T47D (cell line): Measurements from ENCODE around the gene ZNF618.

Source experiments
- DNase-seq, 2 experiments: peaks; one replicate each; pipeline versions ENCODE4 v3.0.0 to v3.0.0-alpha.2; 2011 to 2012; ENCODE audit warnings: low read depth in 1 of 2, low spot score in 1 of 2
- JUND ChIP-seq: IDR thresholded peaks from 2 replicates; pipeline ENCODE4 v1.6.1; 2012; ENCODE audit warnings: low read depth
- in situ Hi-C: cut with HindIII; loops from 2 replicates; pipeline ENCODE4 v1.10.0; 2016; ENCODE audit warnings: low sequenced_read_pairs, low pct_unique_long_range_greater_than_20kb

ZNF618 gene

DNA sequence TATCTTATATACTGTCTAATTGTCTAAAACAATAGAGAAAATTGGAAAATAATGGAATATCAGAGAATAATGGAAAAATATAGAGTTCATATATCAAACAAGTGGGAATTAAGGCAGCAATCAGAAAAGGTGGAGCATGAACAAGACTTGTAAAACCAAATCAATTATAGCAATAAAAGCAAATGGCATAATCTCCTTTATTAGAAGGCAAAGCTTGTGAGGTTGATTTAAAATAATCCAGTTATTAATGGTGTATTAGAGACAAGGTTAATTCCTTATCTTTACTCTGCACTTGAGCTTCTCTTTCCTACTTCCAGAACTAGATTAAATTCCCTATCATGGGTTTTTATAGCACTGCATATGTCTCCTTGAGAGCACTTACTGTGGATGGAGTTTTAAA lies 137.9 kb downstream of the ZNF618 start:
- no peak for DNase-seq
- TF ChIP-seq JUND: no peak
- in situ Hi-C loops: no loop called here

DNA sequence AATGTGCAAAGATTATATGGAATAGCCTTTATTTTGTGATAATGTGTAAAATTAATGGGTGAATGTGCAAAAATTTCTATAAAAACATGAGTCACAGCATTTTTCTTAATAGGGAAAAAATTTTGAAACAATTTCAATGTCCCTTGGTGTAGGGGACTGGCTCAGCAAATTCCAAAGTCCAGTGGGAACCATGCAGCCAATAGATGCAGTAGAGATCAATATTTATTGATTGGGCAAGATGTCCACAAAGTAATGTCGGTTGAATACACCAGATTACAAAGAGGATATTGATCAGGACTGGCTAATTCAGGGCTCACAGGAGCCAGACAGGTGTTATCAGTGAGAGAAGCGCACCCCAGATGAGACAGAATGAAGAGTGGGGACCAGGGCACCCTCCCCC lies 139.5 kb downstream of the ZNF618 start:
- no peak for DNase-seq
- in situ Hi-C loops: no loop called here
- no peak for TF ChIP-seq JUND

DNA sequence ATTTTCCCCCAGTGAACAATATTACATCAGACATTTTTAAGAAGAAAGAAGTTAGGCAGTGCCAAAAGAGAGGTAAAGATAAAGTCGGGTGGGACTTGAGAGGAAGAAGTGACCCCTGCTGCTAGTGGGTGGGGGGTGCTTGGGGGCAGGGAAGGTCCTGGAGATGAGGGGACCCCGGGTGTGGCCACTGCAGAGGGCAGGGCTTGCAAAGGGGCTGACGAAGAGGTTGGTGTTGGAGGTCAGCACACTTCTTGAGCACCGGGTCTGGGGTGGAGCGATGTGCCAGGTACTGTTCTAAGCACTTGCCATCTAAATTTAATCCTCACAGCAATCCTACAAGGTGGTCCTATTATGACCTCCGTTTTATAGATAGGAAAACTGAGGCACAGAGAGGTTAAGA lies 140.0 kb downstream of the ZNF618 start:
- no peak for TF ChIP-seq JUND
- DNase-seq: no peak
- in situ Hi-C loops: no loop called here

- DNase-seq: no peak
- in situ Hi-C loops: no loop called here
- TF ChIP-seq JUND: no peak
Measured at GRCh38 chr9:114016629-114017423, 140.7 kb downstream of the ZNF618 start.

- DNase-seq: no peak
- TF ChIP-seq JUND: no peak
- in situ Hi-C loops: no loop called here
Measured at GRCh38 chr9:114017741-114018715, 141.9 kb downstream of the ZNF618 start.

DNA sequence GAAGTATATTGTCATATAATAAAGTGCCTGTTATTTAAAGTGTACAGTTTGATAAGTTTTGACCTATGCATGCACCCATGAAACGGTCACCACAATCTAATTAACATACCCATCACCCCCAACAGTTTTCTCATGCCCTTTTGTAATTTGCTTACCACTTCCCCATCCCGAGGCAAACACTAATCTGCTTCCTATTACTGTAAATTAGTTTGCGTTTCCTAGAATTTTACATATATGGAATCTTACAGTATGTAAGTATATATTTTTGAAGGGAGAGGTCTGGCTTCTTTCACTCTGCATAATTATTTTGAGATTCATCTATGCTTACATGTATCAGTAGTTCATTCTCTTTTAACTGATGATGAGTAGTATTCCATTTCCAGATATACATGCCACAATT lies 145.5 kb downstream of the ZNF618 start:
- TF ChIP-seq JUND: no peak
- in situ Hi-C loops: no loop called here
- no peak for DNase-seq

DNA sequence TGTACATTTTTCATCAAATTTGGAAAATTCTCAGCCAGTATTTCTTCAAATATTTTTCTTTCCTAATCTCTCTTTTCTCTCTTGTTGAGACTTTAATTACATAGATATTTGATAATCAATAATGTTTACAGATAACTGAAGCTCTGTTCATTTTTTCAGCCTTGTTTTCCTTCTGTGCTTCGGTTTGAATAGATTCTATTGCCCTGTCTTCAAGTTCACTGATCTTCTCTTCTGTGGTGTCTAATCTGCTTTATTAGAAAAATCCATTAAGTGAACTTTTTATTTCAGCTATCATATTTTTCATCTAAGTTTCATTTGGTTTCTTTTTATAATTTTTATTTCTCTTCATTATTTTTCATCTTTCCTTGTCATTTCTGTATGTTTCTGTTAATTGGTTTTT lies 147.9 kb downstream of the ZNF618 start:
- in situ Hi-C loops: no loop called here
- DNase-seq: no peak
- TF ChIP-seq JUND: no peak

GRCh38 chr9:114025196-114025753 lies 149.2 kb downstream of the ZNF618 start:
- in situ Hi-C loops: no loop called here
- no peak for TF ChIP-seq JUND
- no peak for DNase-seq

GRCh38 chr9:114025760-114026159 lies 149.7 kb downstream of the ZNF618 start:
- no peak for DNase-seq
- no peak for TF ChIP-seq JUND
- in situ Hi-C loops: no loop called here

GRCh38 chr9:114026335-114026734 lies 150.2 kb downstream of the ZNF618 start:
- in situ Hi-C loops: no loop called here
- DNase-seq: no peak
- TF ChIP-seq JUND: no peak

DNA sequence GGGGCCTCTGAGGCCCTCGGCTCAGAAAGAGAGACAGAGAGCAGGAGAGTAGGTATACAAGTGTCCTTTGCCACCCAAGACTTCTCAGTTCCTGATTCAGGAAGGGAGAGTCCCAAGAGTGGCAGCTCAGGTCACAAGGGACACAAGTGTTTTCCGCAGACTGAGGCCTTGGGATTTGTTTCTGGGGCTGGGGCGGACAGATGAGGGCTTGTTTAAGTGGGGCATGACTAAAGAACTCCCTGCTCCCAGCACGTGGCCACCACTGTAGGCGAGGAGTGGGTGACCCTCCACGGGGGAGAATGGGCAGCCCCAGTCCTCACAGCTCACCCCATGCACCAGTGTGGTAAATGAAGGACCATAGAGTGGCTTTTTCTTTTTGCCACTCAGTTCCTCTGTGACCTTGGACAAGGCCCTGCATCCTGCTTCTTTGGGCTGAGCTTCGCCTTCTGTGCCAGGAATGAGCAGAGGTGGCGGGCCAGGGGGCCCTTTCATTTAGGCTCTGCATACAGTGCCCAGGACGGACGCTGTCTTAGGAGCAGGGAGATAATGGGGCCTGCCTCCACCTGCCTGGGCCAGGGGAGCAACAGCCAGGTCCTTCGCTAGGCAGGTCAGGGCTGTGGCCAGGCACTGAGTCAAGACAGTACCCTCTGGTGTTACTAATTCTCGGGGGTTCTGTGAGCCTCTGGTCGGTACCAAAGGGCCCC lies 151.2 kb downstream of the ZNF618 start:
- TF ChIP-seq JUND: no peak
- DNase-seq: no peak
- in situ Hi-C loops: no loop called here

DNA sequence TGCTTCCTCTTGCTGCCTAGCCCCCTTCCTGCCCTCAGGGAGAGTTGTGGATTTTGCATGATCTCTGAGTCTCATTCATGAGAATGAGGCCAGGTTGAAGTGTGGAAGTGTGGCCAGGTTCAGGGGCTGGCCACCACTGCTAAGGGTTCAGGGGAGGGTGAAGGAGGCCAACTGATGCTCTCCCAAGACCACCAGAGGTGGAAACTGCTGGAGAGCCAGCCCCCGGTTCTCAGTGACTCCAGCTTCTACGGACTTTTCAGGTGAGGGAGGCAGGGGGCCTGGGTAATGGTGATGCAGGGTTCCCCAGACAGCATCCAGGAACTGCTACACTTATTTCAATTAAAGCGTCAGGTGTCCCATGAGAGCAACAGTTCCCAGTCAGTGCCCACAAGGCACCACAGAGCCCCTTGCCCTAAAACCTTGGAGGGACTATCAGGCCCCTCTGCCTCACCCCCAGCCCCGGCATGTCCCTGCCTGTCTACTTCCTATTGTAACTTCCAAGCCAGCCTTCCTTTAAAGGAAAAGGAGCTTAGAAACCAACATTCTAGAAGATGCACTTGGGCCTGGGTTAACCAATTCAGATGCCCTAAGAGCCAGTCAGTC lies 151.9 kb downstream of the ZNF618 start:
- no peak for DNase-seq
- no peak for TF ChIP-seq JUND
- in situ Hi-C loops: no loop called here
